HCT116 (cell line): ENCODE data around the gene GPHN. TPM values are rescaled to one million over a fixed set of nuclear protein-coding genes. Genes with fewer than 3 reads are reported as not detected.

Experiments used
- ATAC-seq: fragments of 200-7000 bp; cut with Tn5 transposase; 2 replicates; pipeline ENCODE4 v1.9.1; 2020; ENCODE audit warnings: mild to moderate bottlenecking, moderate library complexity
- BruUV-seq: library from RNA; stranded (reverse); fragments of 400-500 nt; replicated peaks from 2 replicates; lab custom pipeline; 2021; lab: Mats Ljungman, UMichigan
- CTCF ChIA-PET: fragments of 300-600 bp; sonication (Branson Sonifier 250); formaldehyde crosslinking; loops from one replicate; lab custom pipeline; 2021; ENCODE audit warnings: antibody characterized with exemption; lab: Charles Lee
- POLR2A ChIA-PET: fragments of 300-600, 350-600 bp; sonication (Branson Sonifier 250); formaldehyde crosslinking; loops from one replicate; lab custom pipeline; 2021; ENCODE audit warnings: antibody characterized with exemption; lab: Charles Lee
- RAD21 ChIA-PET, 2 experiments: fragments of 300-600 bp; sonication (Branson Sonifier 250); formaldehyde crosslinking; loops; one replicate each; lab custom pipeline; 2023; ENCODE audit warnings: low total read pairs in 2 of 2; ENCODE audit not compliant: uncharacterized antibody in 2 of 2, unreplicated experiment in 2 of 2, low non-redundant PET in 1 of 2; lab: Charles Lee
- DNase-seq: peaks from one replicate; pipeline ENCODE4 v3.0.0-alpha.2; 2010; ENCODE audit warnings: low read depth, low spot score
- H2AFZ ChIP-seq: fragments of 200-600 bp; shearing (Covaris generic), sonication (generic); 2 replicates; pipeline ENCODE4 v1.6.1; 2017; ENCODE audit warnings: low read depth, mixed run types, mixed read lengths, antibody characterized with exemption, low read length; ENCODE audit not compliant: poor library complexity, severe bottlenecking
- H3K27ac ChIP-seq: 2 replicates; pipeline ENCODE4 v1.5.1; 2012; ENCODE audit warnings: low read depth, low read length
- H3K27me3 ChIP-seq: fragments of 200-600 bp; sonication (generic); 2 replicates; pipeline ENCODE4 v1.6.1; 2016; ENCODE audit warnings: mixed run types, low read length, mixed read lengths; ENCODE audit not compliant: insufficient read depth
- H3K36me3 ChIP-seq, 2 experiments: fragments of 200-500 bp in 1 of 2; fragments of 200-600 bp in 1 of 2; sonication (Bioruptor generic) in 1 of 2; sonication (generic) in 1 of 2; 2 replicates each; pipeline versions ENCODE4 v1.5.1 to v1.6.1; 2014 to 2016; ENCODE audit warnings: low read length in 2 of 2, inconsistent platforms in 1 of 2, mixed read lengths in 1 of 2, mixed run types in 1 of 2; ENCODE audit not compliant: insufficient read depth in 2 of 2, control insufficient read depth in 1 of 2
- H3K4me1 ChIP-seq, 2 experiments: fragments of 200-600 bp in 1 of 2; sonication (generic) in 1 of 2; 2 replicates each; pipeline versions ENCODE4 v1.5.1 to v1.6.1; 2012 to 2017; ENCODE audit warnings: low read length in 2 of 2, inconsistent platforms in 1 of 2, mild to moderate bottlenecking in 1 of 2, mixed read lengths in 1 of 2, mixed run types in 1 of 2, moderate library complexity in 1 of 2; ENCODE audit not compliant: insufficient read depth in 2 of 2, control insufficient read depth in 1 of 2
- H3K4me2 ChIP-seq: fragments of 200-600 bp; sonication (generic); 2 replicates; pipeline ENCODE4 v1.6.1; 2017; ENCODE audit warnings: mixed run types, low read length, mixed read lengths
- H3K4me3 ChIP-seq, 2 experiments: fragments of 200-600 bp in 1 of 2; sonication (generic) in 1 of 2; replicated peaks in 1 of 2; 2 replicates each; pipeline ENCODE4 v1.5.1; 2011 to 2016; ENCODE audit warnings: low read length in 2 of 2, control low read depth in 1 of 2, low read depth in 1 of 2, mild to moderate bottlenecking in 1 of 2, mixed read lengths in 1 of 2, mixed run types in 1 of 2
- H3K79me2 ChIP-seq: fragments of 200-600 bp; sonication (generic); 2 replicates; pipeline ENCODE4 v1.6.1; 2017; ENCODE audit warnings: mild to moderate bottlenecking, mixed run types, low read length, moderate library complexity, mixed read lengths; ENCODE audit not compliant: insufficient read depth
- H3K9ac ChIP-seq: fragments of 200-600 bp; sonication (generic); 2 replicates; pipeline ENCODE4 v1.6.1; 2016; ENCODE audit warnings: low read length, mixed read lengths
- H3K9me2 ChIP-seq: fragments of 200-600 bp; sonication (generic), shearing (Covaris generic); 2 replicates; pipeline ENCODE4 v1.6.1; 2017; ENCODE audit warnings: mixed run types, mild to moderate bottlenecking, moderate library complexity; ENCODE audit not compliant: insufficient read depth
- H3K9me3 ChIP-seq, 2 experiments: fragments of 200-500 bp in 1 of 2; fragments of 200-600 bp in 1 of 2; sonication (Bioruptor generic) in 1 of 2; sonication (generic) in 1 of 2; 2 replicates each; pipeline ENCODE4 v1.6.1; 2014 to 2017; ENCODE audit warnings: low read length in 2 of 2, mixed read lengths in 2 of 2, inconsistent platforms in 1 of 2, low read depth in 1 of 2, mild to moderate bottlenecking in 1 of 2, mixed run types in 1 of 2, moderate library complexity in 1 of 2; ENCODE audit not compliant: control insufficient read depth in 1 of 2, insufficient read depth in 1 of 2
- H4K20me1 ChIP-seq: fragments of 200-600 bp; sonication (generic), shearing (Covaris generic); 2 replicates; pipeline ENCODE4 v1.6.1; 2017; ENCODE audit warnings: mixed run types, mild to moderate bottlenecking, moderate library complexity; ENCODE audit not compliant: insufficient read depth
- ATF3 ChIP-seq: IDR thresholded peaks from 2 replicates; pipeline ENCODE4 v1.6.1; 2012
- CBX3 ChIP-seq: IDR thresholded peaks from 2 replicates; pipeline ENCODE4 v1.6.1; 2012; ENCODE audit warnings: low read depth
- CEBPB ChIP-seq: IDR thresholded peaks from 2 replicates; pipeline ENCODE4 v1.6.1; 2012; ENCODE audit warnings: low read depth
- EGR1 ChIP-seq: IDR thresholded peaks from 2 replicates; pipeline ENCODE4 v1.6.1; 2012; ENCODE audit warnings: low read depth
- ELF1 ChIP-seq: IDR thresholded peaks from 2 replicates; pipeline ENCODE4 v1.6.1; 2012; ENCODE audit warnings: low read depth, borderline replicate concordance
- EZH2 ChIP-seq: fragments of 200-600 bp; sonication (generic); IDR thresholded peaks from 2 replicates; pipeline ENCODE4 v1.6.1; 2017; ENCODE audit warnings: antibody characterized with exemption, mixed run types
- EZH2phosphoT487 ChIP-seq: fragments of 200-600 bp; IDR thresholded peaks from 2 replicates; pipeline ENCODE4 v1.6.1; 2018; ENCODE audit warnings: antibody characterized with exemption, borderline replicate concordance
- FOSL1 ChIP-seq: IDR thresholded peaks from 2 replicates; pipeline ENCODE4 v1.6.1; 2012; ENCODE audit warnings: low read depth
- JUND ChIP-seq: IDR thresholded peaks from 2 replicates; pipeline ENCODE4 v1.6.1; 2012
- MAX ChIP-seq: IDR thresholded peaks from 2 replicates; pipeline ENCODE4 v1.6.1; 2012
- POLR2AphosphoS5 ChIP-seq: IDR thresholded peaks from 2 replicates; pipeline ENCODE4 v1.6.1; 2011; ENCODE audit warnings: mild to moderate bottlenecking, low read depth, low read length, moderate library complexity
- RAD21 ChIP-seq: IDR thresholded peaks from 2 replicates; pipeline ENCODE4 v1.6.1; 2012; ENCODE audit warnings: low read depth, mild to moderate bottlenecking
- REST ChIP-seq: IDR thresholded peaks from 2 replicates; pipeline ENCODE4 v1.6.1; 2012; ENCODE audit warnings: low read depth
- SIN3A ChIP-seq: IDR thresholded peaks from 2 replicates; pipeline ENCODE4 v1.6.1; 2012; ENCODE audit warnings: low read depth
- SP1 ChIP-seq: IDR thresholded peaks from 2 replicates; pipeline ENCODE4 v1.6.1; 2012; ENCODE audit warnings: low read depth
- SRF ChIP-seq: IDR thresholded peaks from 2 replicates; pipeline ENCODE4 v1.6.1; 2012; ENCODE audit warnings: low read depth
- YY1 ChIP-seq: IDR thresholded peaks from 2 replicates; pipeline ENCODE4 v1.6.1; 2011; ENCODE audit warnings: low read length, low read depth, moderate library complexity, mild to moderate bottlenecking; ENCODE audit not compliant: insufficient replicate concordance; ENCODE audit errors: extremely low read depth
- ZFX ChIP-seq: fragments of 450-650 bp; IDR thresholded peaks from 2 replicates; pipeline ENCODE4 v1.6.1; 2017
- ZNF274 ChIP-seq: fragments of 200-500 bp; sonication (Bioruptor generic); IDR thresholded peaks from 2 replicates; pipeline ENCODE4 v1.6.1; 2014; ENCODE audit warnings: mild to moderate bottlenecking, low read depth, low read length, inconsistent platforms
- intact Hi-C: fragments of 100-400 bp; cut with micrococcal nuclease; formaldehyde crosslinking; loops from 2 replicates; pipeline ENCODE4 v1.10.0; 2022
- total RNA-seq: library from RNA; stranded (reverse); gene quantifications from one replicate; pipeline ENCODE4 v1.2.1, GENCODE V29; 2021; ENCODE audit not compliant: unreplicated experiment

Gene GPHN
- total RNA-seq, 1 experiment from 2014 or later, result 43.8 TPM

- H3K36me3 ChIP-seq, result no peaks in the 10 kb centered on the region
- H3K4me3 ChIP-seq, result no peak overlapping the region
- no peaks in the 10 kb centered on the region for H3K9me2 ChIP-seq
- H4K20me1 ChIP-seq, result no peaks in the 10 kb centered on the region
- ATAC-seq (no peak), DNase-seq (no peak)
- H3K79me2 ChIP-seq, result no peaks in the 10 kb centered on the region
- TF ChIP-seq EZH2 (no peak), ELF1 (no peak), FOSL1 (no peak), EGR1 (no peak), ATF3 (no peak), SIN3A (no peak), SRF (no peak), REST (no peak), MAX (no peak), ZFX (no peak), POLR2AphosphoS5 (no peak), CBX3 (no peak), EZH2phosphoT487 (no peak), SP1 (no peak), ZNF274 (no peak), JUND (no peak), YY1 (no peak), CEBPB (no peak), RAD21 (no peak)
- H3K27me3 ChIP-seq, result no peaks in the 10 kb centered on the region
- ChIA-PET CTCF (interaction anchor here (0.9 kb wide), 1 partner anchor 94 kb away, joined by 3 read pairs; no protein-coding TSS in a partner anchor), POLR2A (no interaction called here), RAD21 (no interaction called here)
- H3K4me2 ChIP-seq, result no peak overlapping the region
- no peak overlapping the region for H3K9ac ChIP-seq
- no TSS peak for BruUV-seq
- no peak overlapping the region for H3K27ac ChIP-seq
- intact Hi-C loops, result no loop called here
- peaks cover 18 to 26% of the 10 kb centered on the region in 2 experiments for H3K4me1 ChIP-seq
- no peak overlapping the region for H2AFZ ChIP-seq
- H3K9me3 ChIP-seq, result no peaks in the 10 kb centered on the region
Observed at GRCh38 chr14:67191768-67192290, 683.9 kb downstream of the GPHN start.
